ENCODE data around the gene IFT74.
A peak's percentile ranks its signal among the peaks of the same experiment; 100 is the strongest.

IFT74 gene

GRCh38 chr9:26955921-26956859, at the start of gene IFT74:
TSS of gene IFT74 (plus strand) at chr9:26956412. CDS start at chr9:26961968, 5,556 bp downstream.
- H3K4me3 ChIP-seq (ENCODE audit: low read depth, low read length), result peak within 1 kb of the TSS; percentile 89

DNA sequence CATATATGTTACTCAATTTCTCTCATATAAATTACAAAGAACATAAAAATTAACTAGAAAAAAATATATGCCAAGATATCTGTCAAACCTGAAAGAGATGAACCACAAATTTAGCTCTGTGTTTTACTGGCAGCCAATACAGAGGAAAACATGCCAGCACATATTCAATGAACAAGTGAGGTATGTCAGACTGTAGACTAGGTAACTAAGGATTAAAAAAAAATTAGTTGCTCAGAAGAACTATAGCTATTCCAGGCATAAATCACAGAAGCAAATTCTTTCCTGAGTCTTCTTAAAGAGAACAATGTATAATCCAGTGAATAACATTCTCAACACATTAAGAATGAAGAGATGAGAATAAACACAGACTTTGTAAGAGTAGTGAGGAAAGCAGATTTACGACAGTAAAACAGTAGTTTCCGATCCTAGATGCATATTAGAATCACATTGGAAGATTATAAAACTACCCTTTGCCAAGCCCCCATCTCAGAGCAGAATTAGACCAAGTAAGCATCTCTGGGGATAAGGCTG, 43.0 kb upstream of the IFT74 start:
- no peak overlapping the region for H3K4me3 ChIP-seq (ENCODE audit: low read depth, low read length)

GRCh38 chr9:26919698-26920097, 36.5 kb upstream of the IFT74 start:
- no peak overlapping the region for H3K4me3 ChIP-seq (ENCODE audit: low read depth, low read length)

DNA sequence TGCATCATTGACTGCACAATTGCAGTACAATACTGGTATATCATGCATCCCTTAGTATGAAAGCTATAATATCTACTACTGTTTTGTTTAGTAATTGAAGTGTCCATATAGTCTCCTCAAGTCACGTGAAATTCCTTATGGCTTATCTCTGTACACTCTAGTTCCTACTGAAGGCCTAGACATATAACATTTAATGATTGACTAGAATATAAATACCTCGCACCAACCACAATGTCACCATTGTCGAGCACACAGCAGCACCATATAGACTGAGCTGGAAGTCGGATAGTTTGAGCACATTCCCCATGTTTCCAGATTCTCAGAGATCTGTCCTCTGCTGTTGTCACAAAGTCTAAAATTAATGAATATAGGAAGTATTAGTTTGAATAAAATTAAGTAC, 30.6 kb upstream of the IFT74 start:
- no peak overlapping the region for H3K4me3 ChIP-seq (ENCODE audit: low read depth, low read length)

GRCh38 chr9:26928902-26929495, 27.2 kb upstream of the IFT74 start:
- H3K4me3 ChIP-seq (ENCODE audit: low read depth, low read length), result no peak overlapping the region

- no peak overlapping the region for H3K4me3 ChIP-seq (ENCODE audit: low read depth, low read length)
Observed at GRCh38 chr9:26935847-26936246, 20.4 kb upstream of the IFT74 start.

- H3K4me3 ChIP-seq (ENCODE audit: low read depth, low read length), result no peak overlapping the region
Observed at GRCh38 chr9:26937816-26938371, 18.3 kb upstream of the IFT74 start.

- no peak overlapping the region for H3K4me3 ChIP-seq (ENCODE audit: low read depth, low read length)
Observed at GRCh38 chr9:26939955-26940711, 16.1 kb upstream of the IFT74 start.

GRCh38 chr9:26940779-26941178, 15.4 kb upstream of the IFT74 start:
- H3K4me3 ChIP-seq (ENCODE audit: low read depth, low read length), result no peak overlapping the region

GRCh38 chr9:26945591-26945990, 10.6 kb upstream of the IFT74 start:
- peak overlapping the region; percentile 95 for H3K4me3 ChIP-seq (ENCODE audit: low read depth, low read length)

- peak within 1 kb of the TSS; percentile 95 for H3K4me3 ChIP-seq (ENCODE audit: low read depth, low read length)
Observed at GRCh38 chr9:26946753-26947727, 9.2 kb upstream of the IFT74 start, which contains the start of gene PLAA. TSS of gene PLAA (minus strand) at chr9:26947242. CDS start at chr9:26947045, 197 bp downstream.

GRCh38 chr9:26947736-26948135, 8.5 kb upstream of the IFT74 start:
- H3K4me3 ChIP-seq (ENCODE audit: low read depth, low read length), result peak overlapping the region; percentile 95

GRCh38 chr9:26949637-26950069, 6.6 kb upstream of the IFT74 start:
- no peak overlapping the region for H3K4me3 ChIP-seq (ENCODE audit: low read depth, low read length)

DNA sequence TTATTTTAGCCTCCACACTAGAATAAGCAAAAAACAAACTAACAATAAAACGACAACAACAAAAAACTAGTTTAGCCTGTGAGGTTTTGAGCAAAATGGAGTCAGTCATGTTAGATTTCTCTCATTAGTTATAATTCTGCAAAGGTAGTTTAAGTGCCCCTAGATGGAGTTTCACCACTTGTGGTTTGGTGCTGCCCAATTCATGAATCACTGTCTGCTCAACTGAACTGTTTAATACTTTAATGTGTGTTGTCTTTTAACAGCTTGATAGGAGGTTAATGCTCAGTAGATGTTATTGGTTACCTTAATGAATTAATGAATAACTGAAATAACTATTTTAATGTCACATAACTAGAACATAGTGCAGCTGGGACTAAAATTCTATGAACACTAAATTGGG, 5.7 kb upstream of the IFT74 start:
- H3K4me3 ChIP-seq (ENCODE audit: low read depth, low read length), result no peak overlapping the region

DNA sequence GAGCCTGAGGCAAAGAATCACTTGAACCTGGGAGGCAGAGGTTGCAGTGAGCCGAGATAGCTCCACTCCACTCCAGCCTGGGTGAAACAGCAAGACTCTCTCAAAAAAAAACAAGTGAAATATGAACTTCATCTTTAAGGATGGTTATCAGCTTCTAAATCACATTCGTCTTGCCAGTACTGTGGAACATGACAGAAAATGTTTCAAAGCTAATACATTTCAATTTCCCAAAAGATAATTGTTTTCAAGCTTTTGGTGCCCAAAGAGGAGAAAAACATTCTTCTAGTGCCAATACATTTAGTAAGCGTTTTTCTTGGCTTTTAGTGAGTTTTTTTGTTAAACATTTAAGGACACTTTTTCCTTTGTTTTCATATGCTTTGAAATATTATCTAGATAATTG, 4.4 kb upstream of the IFT74 start:
- H3K4me3 ChIP-seq (ENCODE audit: low read depth, low read length), result no peak overlapping the region

DNA sequence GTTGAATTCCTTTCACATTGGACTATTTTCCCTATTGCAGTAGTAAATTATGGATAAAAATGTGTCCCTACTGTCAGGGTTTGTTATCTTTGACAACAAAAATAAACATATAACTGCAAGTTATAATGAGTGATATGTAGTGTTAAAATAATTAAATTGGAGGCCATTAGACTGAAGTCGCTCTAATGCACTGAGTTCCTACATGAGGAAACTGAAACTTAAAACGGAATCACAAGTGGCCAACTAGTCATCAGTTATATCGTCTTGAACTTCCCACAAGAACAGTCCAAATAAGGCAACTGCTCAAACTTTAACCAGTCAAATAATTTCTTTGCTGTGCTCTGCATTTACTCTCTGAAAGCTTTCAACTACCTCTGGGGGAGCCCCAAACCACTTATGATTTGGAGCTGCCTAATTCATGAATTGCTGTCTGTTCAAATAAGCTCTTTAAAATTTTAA, 2.1 kb upstream of the IFT74 start:
- no peak overlapping the region for H3K4me3 ChIP-seq (ENCODE audit: low read depth, low read length)

DNA sequence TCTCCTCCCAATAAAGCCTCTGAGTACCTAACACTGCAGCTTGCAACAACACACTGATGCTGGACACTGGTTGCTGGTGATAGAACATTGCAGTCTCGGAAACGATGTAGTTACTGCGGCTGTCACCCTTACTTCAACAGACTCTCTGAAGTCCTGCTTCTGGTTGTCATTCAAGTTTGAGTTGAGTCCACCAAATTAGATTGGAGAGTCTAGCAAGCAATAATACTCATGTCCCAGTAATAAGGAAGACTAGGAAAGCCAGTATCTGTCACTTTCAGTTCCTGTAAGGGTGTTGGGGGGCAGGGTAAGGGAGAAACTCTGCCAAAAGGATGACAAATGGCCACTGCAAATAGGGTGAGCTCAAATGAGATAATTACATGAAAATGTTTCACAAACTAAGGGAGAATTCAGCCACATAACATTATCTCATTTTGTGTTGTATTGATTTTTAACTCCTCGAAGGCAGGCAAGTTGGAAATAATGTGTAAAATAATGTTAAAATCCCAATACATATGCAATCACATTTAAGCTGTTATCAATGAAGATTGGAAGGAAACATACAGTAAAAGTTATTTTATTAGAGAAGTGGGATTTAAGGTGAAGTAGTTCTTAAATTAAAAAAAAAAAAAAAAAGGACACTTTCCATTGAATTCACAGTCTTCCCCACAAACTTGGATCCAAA, 849 bp upstream of the IFT74 start:
- peak overlapping the region; percentile 89 for H3K4me3 ChIP-seq (ENCODE audit: low read depth, low read length)

- H3K4me3 ChIP-seq (ENCODE audit: low read depth, low read length), result peak overlapping the region; percentile 89
Observed at GRCh38 chr9:26956860-26957233, 635 bp downstream of the IFT74 start.

GRCh38 chr9:26971721-26972120, 15.5 kb downstream of the IFT74 start:
- no peak overlapping the region for H3K4me3 ChIP-seq (ENCODE audit: low read depth, low read length)

Data from iPS-11a (cell line).